Activated CD8-positive, alpha-beta memory T cell treated with anti-CD3 and anti-CD28 coated beads for 36 hours (primary cell): ENCODE data around the gene FHOD1. TPM values are rescaled to one million over a fixed set of nuclear protein-coding genes. Genes with fewer than 3 reads are reported as not detected.

ENCODE experiments used
- CTCF ChIA-PET: fragments of 350-600 bp; sonication (Branson Sonifier 250); formaldehyde crosslinking; loops from one replicate; lab custom pipeline; 2021; ENCODE audit warnings: antibody characterized with exemption; lab: Charles Lee
- POLR2A ChIA-PET: fragments of 350-600 bp; sonication (Branson Sonifier 250); formaldehyde crosslinking; loops from one replicate; lab custom pipeline; 2021; ENCODE audit warnings: antibody characterized with exemption; lab: Charles Lee
- total RNA-seq, 2 experiments: library from RNA; stranded (reverse); gene quantifications; one replicate each; pipeline ENCODE4 v1.2.3, GENCODE V29; 2021

The FHOD1 gene
- total RNA-seq, 2 experiments from 2014 or later, result 113 to 118 TPM

GRCh38 chr16:67279296-67280089 lies 32.2 kb upstream of the FHOD1 start, which contains the start of gene PLEKHG4:
Gene PLEKHG4, plus strand, starts transcription at chr16:67279532. Its CDS starts 513 bp downstream, at chr16:67280045.
- ChIA-PET POLR2A (no interaction called here), CTCF (interaction anchor here (0.9 to 1.4 kb wide), 11 partner anchors 9 to 203 kb away, joined by 3 to 7 read pairs (median 3); partner anchors contain the start of genes FHOD1, KCTD19 and LRRC36)

GRCh38 chr16:67278773-67279295 lies 31.6 kb upstream of the FHOD1 start:
- POLR2A ChIA-PET, result interaction anchor here (1.2 kb wide), 2 partner anchors 18 to 51 kb away, joined by 3 to 4 read pairs; no protein-coding TSS in a partner anchor
- CTCF ChIA-PET, result interaction anchor here (0.5 to 1.4 kb wide), 13 partner anchors 8 to 149 kb away, joined by 3 to 7 read pairs (median 3); partner anchors contain the start of genes FHOD1 and TMEM208

GRCh38 chr16:67277999-67278772 lies 30.9 kb upstream of the FHOD1 start:
- POLR2A ChIA-PET, result interaction anchor here (1.0 to 1.2 kb wide), 3 partner anchors 14 to 51 kb away, joined by 3 to 4 read pairs (median 4); no protein-coding TSS in a partner anchor
- CTCF ChIA-PET, result interaction anchor here (0.5 to 1.4 kb wide), 15 partner anchors 8 to 150 kb away, joined by 3 to 7 read pairs (median 3); partner anchors contain the start of genes FHOD1 and TMEM208

GRCh38 chr16:67277294-67277998 lies 30.2 kb upstream of the FHOD1 start:
- ChIA-PET CTCF (interaction anchor here (0.8 to 1.4 kb wide), 3 partner anchors 16 to 122 kb away, joined by 3 to 4 read pairs (median 3); no protein-coding TSS in a partner anchor), POLR2A (interaction anchor here (1.0 to 1.2 kb wide), 2 partner anchors 14 to 50 kb away, joined by 3 to 4 read pairs; no protein-coding TSS in a partner anchor)

GRCh38 chr16:67275321-67275720 lies 28.0 kb upstream of the FHOD1 start:
- CTCF ChIA-PET, result interaction anchor here (1.2 kb wide), 1 partner anchor 29 kb away, joined by 3 read pairs; no protein-coding TSS in a partner anchor
- POLR2A ChIA-PET, result no interaction called here

GRCh38 chr16:67271446-67271845 lies 24.2 kb upstream of the FHOD1 start:
- CTCF ChIA-PET, result interaction anchor here (0.5 to 2.7 kb wide), 2 partner anchors 11 to 207 kb away, joined by 4 to 18 read pairs; no protein-coding TSS in a partner anchor
- POLR2A ChIA-PET, result no interaction called here

GRCh38 chr16:67270931-67271338 lies 23.7 kb upstream of the FHOD1 start:
- CTCF ChIA-PET, result interaction anchor here (0.5 to 2.7 kb wide), 3 partner anchors 8 to 207 kb away, joined by 3 to 18 read pairs (median 4); partner anchors contain the start of gene PLEKHG4
- POLR2A ChIA-PET, result no interaction called here

GRCh38 chr16:67269766-67270165 lies 22.5 kb upstream of the FHOD1 start:
- CTCF ChIA-PET, result interaction anchor here (2.7 kb wide), 1 partner anchor 9 kb away, joined by 18 read pairs; no protein-coding TSS in a partner anchor
- POLR2A ChIA-PET, result interaction anchor here (0.7 kb wide), 1 partner anchor 144 kb away, joined by 3 read pairs; no protein-coding TSS in a partner anchor

GRCh38 chr16:67268136-67268579 lies 20.9 kb upstream of the FHOD1 start:
- CTCF ChIA-PET, result interaction anchor here (0.7 kb wide), 1 partner anchor 193 kb away, joined by 3 read pairs; no protein-coding TSS in a partner anchor
- POLR2A ChIA-PET, result no interaction called here

GRCh38 chr16:67265834-67266233 lies 18.6 kb upstream of the FHOD1 start:
- POLR2A ChIA-PET, result interaction anchor here (1.8 kb wide), 1 partner anchor 17 kb away, joined by 5 read pairs; the partner anchor contains the start of gene SLC9A5
- CTCF ChIA-PET, result interaction anchor here (0.6 kb wide), 1 partner anchor 15 kb away, joined by 3 read pairs; no protein-coding TSS in a partner anchor

- ChIA-PET CTCF (interaction anchor here (1.7 kb wide), 1 partner anchor 15 kb away, joined by 5 read pairs; the partner anchor contains the start of gene SLC9A5), POLR2A (interaction anchor here (1.8 kb wide), 1 partner anchor 16 kb away, joined by 5 read pairs; the partner anchor contains the start of gene SLC9A5)
These were observed 17.6 kb upstream of the FHOD1 start for GRCh38 chr16:67264866-67265265.

- POLR2A ChIA-PET, result interaction anchor here (0.8 kb wide), 1 partner anchor 13 kb away, joined by 4 read pairs; no protein-coding TSS in a partner anchor
- CTCF ChIA-PET, result interaction anchor here (0.7 to 1.7 kb wide), 2 partner anchors 15 to 136 kb away, joined by 3 to 5 read pairs; partner anchors contain the start of gene SLC9A5
These were observed 17.0 kb upstream of the FHOD1 start for GRCh38 chr16:67264277-67264676.

- POLR2A ChIA-PET, result no interaction called here
- CTCF ChIA-PET, result no interaction called here
These were observed 15.9 kb upstream of the FHOD1 start for GRCh38 chr16:67263201-67263600.

- POLR2A ChIA-PET, result interaction anchor here (0.6 to 1.1 kb wide), 3 partner anchors 11 to 28 kb away, joined by 3 to 6 read pairs (median 4); partner anchors contain the start of gene SLC9A5
- CTCF ChIA-PET, result interaction anchor here (0.6 to 2.7 kb wide), 15 partner anchors 10 to 187 kb away, joined by 3 to 18 read pairs (median 4); partner anchors contain the start of gene SLC9A5
These were observed 13.3 kb upstream of the FHOD1 start for GRCh38 chr16:67260426-67261063.

GRCh38 chr16:67259705-67260104 lies 12.4 kb upstream of the FHOD1 start:
- CTCF ChIA-PET, result interaction anchor here (0.9 to 2.7 kb wide), 6 partner anchors 11 to 140 kb away, joined by 4 to 18 read pairs (median 9); partner anchors contain the start of gene SLC9A5
- POLR2A ChIA-PET, result interaction anchor here (0.9 kb wide), 1 partner anchor 11 kb away, joined by 3 read pairs; the partner anchor contains the start of gene SLC9A5

GRCh38 chr16:67258161-67258835 lies 11.0 kb upstream of the FHOD1 start:
- CTCF ChIA-PET, result interaction anchor here (1.0 to 1.1 kb wide), 2 partner anchors 182 to 216 kb away, joined by 3 read pairs; no protein-coding TSS in a partner anchor
- POLR2A ChIA-PET, result interaction anchor here (0.6 kb wide), 2 partner anchors 10 to 20 kb away, joined by 3 read pairs; no protein-coding TSS in a partner anchor
